KBM-7 (cell line): ENCODE results near the gene DOCK2.
"Not testable (repeated sequence)": the region's sequence is repeated elsewhere in the genome, so short reads cannot be mapped to it uniquely, and the experiment has no call there.

Experiments used
- DNase-seq: peaks from one replicate; pipeline ENCODE4 v3.0.0-alpha.2; 2015
- in situ Hi-C: fragments of 300-500 bp; cut with MboI; formaldehyde crosslinking; loops from 2 replicates; pipeline ENCODE4 v1.14.3; 2020; ENCODE audit warnings: low sequenced_read_pairs, low pct_unique_long_range_greater_than_20kb, mixed read lengths

DOCK2 gene

DNA sequence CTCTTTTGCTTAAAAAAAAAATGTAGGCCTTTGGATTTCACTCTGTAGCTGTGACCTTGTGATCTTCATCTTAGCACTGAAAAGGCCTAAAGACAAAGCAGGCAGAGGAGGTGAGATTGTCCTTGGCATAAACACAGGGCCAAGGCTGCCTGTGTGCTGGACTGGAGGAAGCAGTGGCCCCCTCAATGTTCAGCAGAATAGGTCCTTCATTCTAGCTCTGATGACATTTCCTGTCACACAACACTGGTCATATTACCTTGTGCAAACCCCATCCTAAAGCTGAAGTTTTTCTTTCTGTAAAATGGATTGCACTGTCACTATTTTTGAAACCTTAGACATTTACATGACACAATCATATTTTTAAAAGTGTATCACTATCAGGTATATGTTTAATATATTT, 195.8 kb downstream of the DOCK2 start:
- in situ Hi-C loops, result no loop called here
- DNase-seq, result no peak

DNA sequence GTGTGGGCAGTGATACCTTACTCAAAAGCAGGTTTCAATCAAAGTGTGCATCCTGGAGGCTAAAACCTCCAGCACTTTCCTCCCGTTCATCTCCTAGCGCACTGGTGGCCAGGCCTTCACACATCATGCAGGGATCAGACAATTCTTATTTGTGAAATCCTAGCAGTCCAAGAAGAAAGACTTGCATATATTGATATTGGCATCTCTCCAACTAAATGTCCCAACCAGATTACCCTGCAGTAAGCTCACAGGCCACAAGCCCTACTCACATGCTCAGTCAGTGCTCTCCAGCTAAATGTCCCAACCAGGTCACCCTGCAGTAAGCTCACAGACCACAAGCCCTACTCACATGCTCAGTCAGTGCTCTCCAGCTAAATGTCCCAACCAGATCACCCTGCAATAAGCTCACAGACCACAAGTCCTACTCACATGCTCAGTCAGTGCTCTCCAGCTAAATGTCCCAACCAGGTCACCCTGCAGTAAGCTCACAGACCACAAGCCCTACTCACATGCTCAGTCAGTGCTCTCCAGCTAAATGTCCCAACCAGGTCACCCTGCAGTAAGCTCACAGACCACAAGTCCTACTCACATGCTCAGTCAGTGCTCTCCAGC, 196.7 kb downstream of the DOCK2 start:
- in situ Hi-C loops, DNase-seq: not testable (repeated sequence)

DNA sequence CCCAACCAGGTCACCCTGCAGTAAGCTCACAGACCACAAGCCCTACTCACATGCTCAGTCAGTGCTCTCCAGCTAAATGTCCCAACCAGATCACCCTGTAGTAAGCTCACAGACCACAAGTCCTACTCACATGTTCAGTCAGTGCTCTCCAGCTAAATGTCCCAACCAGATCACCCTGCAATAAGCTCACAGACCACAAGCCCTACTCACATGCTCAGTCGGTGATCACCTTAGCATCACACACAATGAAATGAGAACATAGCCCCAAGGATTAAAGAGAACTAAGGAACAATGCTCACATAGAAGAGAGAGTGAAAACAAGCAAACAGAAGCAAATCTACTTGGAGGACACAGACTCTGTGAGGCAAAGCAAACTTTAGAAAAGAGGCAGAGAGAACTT, 197.5 kb downstream of the DOCK2 start:
- DNase-seq, in situ Hi-C loops: not testable (repeated sequence)

DNA sequence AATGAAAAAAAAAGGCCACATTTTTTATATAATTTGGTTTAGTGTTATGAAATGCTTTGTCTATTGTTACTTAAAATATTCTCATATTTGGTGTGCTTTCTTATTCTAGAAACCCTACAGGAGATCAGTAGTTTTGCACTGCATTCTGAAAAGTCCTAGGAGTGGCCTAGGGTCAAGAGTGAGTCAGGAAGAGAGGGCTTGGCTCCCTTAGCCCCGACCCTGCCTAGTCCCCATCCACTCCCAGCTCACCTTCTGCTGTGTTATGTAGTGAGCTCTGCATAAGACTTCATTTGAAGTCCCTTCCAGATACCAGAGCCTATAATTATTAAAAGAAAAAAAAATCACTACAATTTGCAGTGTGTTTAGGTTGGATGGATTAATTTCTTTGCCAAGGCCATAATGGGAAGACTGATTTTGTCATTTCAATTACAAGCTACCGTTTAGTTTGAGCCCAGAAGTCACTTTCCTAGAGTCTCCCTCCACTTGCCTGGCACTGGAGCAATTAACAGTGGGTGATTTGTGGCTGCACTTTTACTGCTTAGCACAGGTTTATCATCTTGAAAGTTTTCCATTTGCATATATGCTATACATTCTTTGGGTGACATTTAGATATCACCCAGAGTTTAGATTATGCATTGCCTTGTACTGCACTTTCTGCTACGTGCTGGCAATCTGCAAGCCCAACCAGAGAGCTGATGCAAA, 199.9 kb downstream of the DOCK2 start:
- no peak for DNase-seq
- in situ Hi-C loops, result no loop called here

DNA sequence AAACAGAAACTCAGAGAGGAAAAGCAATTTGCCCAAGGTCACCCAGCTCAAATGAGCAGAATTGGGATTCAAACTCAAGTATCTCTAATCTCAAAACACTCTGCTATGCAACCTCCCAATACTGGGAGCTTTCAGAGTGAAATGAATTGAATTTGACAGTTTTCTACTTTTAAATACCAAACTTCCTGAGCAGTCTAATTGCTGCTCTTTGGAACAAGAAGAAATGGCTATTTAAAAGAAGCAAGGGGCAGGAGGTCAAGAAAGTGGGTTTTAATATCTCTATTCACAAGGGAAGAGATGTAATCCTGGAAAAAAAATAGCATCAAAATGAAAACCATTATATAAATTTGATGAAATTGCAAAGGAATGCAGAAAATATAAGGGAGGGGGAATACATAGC, 200.6 kb downstream of the DOCK2 start:
- DNase-seq, result no peak
- in situ Hi-C loops, result no loop called here

DNA sequence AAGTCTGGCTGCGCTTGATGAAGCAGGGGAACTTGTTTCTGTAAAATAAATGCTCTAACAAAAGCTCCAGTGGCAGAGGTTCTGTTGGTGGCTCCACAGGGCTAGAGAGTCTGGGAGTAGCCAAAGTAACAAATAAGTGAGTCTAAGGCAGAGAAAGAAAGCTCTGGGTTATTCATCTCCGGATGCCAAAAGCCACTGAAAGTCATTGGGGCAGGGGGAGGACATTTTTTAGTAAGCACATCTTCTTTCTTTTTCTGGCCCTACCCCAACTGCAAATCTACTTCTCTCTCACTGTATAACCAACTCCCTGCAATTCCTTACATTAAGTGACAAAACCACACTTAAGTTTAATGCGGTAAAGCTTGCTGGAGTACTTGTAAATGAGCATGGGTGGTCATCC, 201.6 kb downstream of the DOCK2 start:
- in situ Hi-C loops, result no loop called here
- no peak for DNase-seq

DNA sequence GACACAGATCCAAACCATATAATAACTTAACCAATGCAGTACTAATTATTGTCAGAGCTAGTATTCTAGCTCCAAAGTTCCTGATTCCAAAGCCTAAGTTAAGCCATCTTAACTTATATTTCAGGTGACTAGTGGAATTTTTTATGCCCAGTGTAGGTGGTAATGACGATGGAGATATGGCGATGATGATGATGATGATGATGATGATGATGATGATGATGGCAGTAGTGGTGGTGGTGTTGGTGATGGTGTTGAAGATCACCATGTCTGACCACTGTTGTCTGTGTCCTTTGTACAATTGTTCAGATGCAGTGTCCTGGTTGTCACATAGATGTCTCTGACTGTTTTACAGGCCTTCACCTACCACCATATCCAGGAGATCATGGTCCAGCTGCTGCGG, 203.3 kb downstream of the DOCK2 start:
- DNase-seq, result no peak
- in situ Hi-C loops, result no loop called here

DNA sequence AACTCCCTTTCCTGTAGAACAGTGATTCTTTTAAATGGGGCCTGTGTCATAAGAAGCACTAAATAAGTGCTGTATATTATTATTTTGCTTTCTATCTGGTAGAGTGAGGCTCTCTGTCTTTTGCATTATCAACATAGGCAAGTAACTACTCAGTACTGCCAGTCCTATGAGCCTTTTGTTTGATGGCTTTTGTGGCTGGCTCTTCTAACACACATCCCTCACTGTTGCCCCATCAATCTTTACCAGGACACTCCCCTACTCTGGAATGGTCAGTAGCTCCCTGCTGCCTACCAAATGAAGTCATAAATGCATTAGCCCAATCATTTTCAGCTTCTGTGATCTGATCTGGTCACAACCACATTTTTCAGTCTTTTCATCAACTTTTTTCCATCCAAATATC, 205.6 kb downstream of the DOCK2 start:
- DNase-seq, result no peak
- in situ Hi-C loops, result no loop called here

DNA sequence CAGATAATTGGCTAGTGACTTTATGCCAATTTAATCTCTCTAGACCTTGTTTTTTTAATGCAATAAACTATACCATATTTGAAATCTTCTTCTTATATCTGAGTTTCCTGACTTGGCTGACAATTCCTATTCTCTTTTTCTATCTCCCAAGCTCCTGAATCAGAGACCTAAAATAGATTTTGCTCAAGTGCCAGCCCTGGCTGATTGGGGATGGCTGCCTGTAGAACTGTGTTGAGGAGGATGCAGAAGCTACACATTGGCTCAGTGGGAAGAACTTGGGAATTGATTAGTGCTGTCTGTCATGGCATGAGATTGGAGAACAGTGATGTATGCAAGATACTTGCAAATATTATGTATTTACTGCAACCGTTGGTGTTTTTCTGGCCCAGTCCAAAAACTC, 210.4 kb downstream of the DOCK2 start:
- in situ Hi-C loops, result no loop called here

DNA sequence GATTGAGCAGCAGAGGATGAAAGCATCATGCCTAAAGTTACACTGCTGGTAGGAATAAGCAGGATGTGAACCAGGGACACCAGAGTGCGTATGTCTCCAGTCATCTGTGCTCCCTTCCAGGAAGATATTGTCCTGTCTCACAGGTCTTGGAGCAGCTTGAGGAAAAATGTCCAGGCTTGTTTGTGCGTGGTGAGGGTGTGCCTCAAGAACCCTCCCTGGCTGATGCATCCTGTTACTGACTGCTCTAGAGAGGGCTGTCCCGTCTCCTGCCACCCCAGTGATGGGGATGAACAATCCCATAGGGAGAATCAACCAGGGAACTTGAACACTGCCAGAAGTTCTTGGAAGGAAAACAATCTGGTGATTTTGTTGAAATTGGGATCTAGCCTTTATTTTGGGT, 211.2 kb downstream of the DOCK2 start:
- in situ Hi-C loops, result no loop called here

More for the DNA sequence above, 210.4 kb downstream of the DOCK2 start:
- no peak for DNase-seq

DNA sequence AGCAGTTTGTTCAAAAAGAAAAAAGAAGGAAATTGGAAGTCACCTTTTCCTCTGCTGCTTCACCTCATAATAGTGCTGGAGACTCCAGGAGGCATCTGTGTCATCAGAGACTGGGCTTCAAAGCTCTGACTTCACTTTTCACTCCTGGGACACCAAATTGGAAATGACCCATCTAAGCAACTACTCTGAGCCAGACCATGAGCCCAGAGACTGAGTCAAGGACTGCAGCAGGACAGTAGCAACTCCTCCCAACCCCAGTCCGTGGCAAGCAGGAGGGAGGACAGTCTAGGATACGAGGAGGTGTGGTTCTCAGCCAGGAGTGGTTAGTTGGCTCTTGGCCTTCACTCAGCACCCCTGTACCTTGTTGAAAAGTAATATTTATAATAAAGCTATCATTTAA, 211.7 kb downstream of the DOCK2 start:
- no peak for DNase-seq
- in situ Hi-C loops, result no loop called here

More for the DNA sequence above, 211.2 kb downstream of the DOCK2 start:
- no peak for DNase-seq

DNA sequence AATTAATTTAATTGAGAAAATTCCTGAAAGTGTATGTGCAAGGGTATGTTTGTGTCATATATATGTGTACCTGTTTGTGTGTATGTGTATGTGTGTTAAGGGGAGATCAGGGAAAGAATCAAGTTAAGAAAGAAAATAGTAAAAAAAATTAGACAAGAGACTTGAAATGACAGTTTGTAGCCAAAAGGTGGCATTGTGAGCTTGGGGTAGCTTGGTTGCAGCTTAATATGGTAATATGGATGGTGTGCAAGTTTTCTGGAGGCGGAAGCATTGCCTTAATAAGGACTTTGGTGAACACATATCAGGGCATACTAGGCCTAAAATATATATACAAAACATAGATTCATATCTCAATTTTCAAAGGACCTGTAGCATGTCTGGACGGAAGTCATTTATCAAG, 213.3 kb downstream of the DOCK2 start:
- no peak for DNase-seq
- in situ Hi-C loops, result no loop called here

DNA sequence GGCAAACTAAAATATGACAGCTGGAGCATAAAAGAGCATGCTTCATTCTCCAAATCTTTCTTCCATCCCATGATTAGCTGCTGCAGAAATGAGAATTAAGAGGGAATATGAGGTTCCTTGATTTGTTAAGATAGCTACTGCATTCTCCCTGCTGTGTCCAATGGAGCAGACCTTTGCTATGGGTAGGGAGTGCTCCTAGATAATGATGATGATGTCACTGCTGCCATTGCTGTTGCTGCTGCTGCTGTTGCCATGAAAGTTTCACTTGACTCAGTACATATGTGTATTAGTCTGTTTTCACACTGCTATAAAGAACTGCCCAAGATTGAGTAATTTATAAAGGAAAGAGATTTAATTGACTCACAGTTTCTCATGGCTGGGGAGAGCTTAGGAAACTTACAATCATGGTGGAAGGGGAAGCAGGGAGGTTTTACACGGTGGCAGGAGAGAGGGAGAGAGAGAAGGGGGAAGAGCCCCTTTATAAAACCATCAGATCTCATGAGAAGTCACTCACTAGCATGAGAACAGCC, 214.3 kb downstream of the DOCK2 start:
- in situ Hi-C loops, result no loop called here
- DNase-seq, result no peak

DNA sequence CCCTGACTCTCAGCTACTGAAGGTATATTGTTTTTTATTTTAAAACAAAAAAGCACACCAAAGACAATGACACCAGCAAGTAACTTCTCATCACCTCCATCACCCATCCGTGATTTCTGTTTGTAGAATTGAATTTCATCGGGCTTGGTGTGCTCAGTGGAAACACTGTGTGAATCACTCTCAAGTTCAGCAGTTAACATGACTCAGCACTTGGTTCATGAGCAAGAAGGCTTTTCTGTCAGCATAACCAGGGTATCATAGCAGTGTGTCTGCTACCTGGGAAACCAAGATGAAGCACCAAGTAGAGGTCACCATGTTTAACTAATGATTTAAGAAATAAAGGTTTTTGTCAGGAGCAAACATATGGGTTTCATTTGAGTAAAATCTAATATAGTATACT, 219.5 kb downstream of the DOCK2 start:
- in situ Hi-C loops, result no loop called here
- no peak for DNase-seq

DNA sequence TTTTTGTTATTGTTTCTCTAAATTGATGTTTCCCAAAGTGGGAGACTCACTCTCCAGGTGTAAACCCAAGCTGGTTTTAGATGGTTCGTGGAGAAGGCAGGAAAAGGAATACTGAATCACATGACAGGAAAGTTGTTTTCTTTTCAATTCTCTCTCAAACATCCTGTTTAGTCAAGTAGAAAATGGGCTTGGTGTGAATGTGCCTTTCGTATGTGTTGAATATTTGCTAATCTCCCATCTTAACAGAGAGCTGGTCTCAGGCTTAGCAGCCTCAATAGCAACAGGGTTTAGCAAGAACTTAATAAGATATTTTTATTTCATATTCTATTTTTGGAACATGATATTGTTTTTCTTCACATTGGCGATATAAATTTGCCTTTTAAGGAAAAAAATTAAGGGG, 223.5 kb downstream of the DOCK2 start:
- no peak for DNase-seq
- in situ Hi-C loops, result no loop called here

DNA sequence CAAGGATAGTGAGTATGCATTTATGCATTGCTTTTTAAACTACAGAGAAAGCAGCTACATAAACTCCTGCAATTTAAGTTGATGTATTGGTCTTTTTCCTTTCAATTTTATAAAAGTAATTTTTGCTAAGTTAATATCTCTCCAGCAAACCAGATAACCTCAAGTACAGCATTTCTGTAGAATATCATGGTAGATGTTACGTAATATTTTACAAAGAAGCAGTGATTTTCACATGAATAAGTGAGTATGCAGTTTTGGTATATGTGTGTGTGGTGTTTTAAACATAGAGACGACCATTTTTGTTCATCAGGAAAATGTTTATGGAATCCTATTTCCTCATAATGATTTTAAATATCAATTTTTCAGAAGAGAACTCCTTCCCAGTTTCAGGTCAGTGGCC, 224.4 kb downstream of the DOCK2 start:
- in situ Hi-C loops, result no loop called here
- DNase-seq, result no peak

DNA sequence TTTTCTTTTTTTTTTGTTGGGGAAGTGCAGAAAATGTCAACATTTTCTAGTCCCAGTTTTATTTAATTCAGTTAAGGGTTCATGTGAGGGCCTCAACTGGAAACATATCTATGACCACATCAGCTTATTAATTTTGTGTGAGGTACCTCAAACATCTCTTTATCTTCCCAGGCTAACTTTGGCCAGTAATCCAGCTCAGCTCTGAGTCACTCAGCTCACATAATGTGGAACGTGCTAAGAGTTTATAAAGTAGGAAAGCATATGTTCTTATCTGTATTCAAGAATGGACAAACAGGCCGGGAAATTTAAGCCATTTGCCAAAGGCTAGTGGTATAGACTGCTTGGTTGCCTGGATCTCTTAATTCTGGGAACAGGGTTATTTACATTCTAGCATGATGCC, 224.9 kb downstream of the DOCK2 start:
- in situ Hi-C loops, result no loop called here
- no peak for DNase-seq

DNA sequence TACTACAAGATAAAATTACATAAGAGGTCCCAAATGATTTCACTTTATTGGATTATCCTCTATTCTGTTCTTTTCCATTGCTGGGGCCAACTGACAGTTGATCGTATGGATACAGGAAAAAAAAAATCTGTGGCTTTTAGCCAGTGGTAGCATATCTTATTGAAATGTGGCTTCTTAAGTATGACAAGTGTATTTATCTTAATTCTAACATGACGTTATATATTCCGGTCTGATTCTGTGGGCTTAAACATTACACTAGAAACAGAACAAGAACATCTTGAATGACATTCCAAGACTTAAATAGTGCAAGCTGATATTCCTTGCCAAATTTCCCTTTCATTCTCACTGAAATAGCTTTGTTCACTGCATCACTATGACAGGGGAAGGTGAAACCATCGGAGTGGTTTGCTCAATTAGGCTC, 225.3 kb downstream of the DOCK2 start:
- DNase-seq, result no peak
- in situ Hi-C loops, result no loop called here

DNA sequence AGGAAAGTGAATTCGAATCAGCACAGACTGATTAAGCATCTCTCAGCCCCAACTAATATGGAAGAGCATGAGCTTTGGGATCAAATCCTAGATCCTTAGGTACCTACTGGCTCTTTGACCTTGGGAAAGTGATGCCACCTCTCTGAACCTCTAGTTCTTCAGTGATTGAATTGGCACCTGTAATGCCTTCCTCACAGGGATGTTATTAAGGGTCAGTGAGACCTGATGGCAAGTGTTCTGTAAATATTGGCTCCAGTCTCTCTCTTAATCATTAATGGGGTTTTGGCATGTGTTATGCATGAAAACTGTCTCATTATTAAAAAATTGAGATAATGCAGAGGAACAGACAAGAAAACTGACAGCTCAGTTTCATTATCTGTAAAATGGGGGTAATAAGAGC, 227.4 kb downstream of the DOCK2 start:
- in situ Hi-C loops, result no loop called here
- DNase-seq, result no peak

DNA sequence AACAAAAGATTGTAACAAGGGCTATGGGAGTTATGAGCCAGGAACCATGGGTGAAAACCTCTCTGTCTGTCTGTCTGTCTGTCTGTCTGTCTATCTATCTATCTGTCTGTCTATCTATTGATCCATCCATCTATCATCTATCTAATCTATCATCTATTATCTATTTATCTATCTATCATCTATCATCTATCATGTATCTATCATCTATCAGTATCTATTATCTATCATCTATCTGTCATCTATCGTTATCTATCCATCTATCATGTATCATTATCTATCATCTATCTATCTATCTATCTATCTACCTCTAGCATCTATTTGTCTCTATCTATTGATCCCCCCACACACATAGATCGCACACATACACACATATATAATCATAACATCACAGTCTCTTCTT, 230.3 kb downstream of the DOCK2 start:
- in situ Hi-C loops, result no loop called here
- DNase-seq, result no peak

DNA sequence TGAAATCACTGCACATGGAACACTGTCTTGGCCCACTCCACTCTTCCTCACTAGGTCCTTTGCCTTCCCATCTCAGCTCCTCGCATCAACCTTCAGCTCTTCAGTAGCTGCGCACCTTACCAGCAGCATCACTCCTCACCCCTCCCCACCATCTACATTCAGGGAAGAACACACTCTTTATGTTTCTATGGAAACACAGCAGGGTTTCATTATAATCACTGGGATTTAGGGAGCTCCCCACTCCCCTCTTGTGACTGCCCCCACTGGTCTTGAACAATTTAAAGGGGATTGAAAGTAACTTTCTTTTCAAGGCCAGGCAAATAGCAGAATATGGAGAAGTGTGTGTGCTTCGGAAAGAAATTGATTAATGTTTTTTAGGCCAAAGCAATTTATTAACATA, 232.0 kb downstream of the DOCK2 start:
- no peak for DNase-seq

More for the DNA sequence above, 232.0 kb downstream of the DOCK2 start:
- in situ Hi-C loops, result no loop called here
